ENCODE measurements around the gene ELAVL1.
"Not testable (repeated sequence)": the region's sequence is repeated elsewhere in the genome, so short reads cannot be mapped to it uniquely, and the experiment has no call there.

Gene ELAVL1

DNA sequence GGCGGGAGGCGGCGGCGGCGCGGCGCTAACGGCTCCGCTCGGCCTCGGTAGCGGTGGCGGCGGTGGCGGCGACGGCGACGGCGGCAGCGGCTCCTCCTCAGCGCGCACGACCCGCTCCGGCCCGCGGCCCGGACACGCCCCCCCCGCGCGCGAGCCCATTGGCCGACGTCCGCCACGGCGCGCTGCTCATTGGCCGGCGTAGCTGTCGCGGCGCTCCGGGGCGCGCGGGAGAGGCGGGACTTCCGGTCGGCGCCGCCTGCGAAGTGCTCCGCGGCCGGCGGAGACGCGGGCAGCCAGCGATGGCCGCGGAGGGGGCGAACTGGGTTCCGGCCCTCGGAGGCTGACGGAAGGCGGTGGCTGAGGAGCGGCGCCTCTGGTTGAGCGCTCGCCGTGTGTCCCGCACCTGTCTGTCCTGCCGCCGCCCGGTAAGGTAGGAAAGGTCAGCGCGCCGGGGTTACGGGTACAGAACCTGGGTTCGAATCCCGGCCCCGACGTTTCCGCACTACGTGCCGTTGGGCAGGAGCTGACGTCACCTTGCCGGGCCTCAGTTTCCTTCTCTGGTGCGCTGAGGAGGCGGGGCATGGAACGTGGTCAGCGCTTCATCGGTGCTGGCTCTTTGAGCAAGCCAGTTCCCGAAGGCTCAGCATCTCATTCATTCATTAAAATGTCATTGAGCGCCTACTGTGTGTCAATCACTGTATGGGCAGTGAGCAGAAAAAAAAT lies at the start of gene ELAVL1:
Gene ELAVL1, minus strand, starts transcription at position 108 of the 723 bp plus-strand sequence. CDS start 13,826 bp downstream, outside the sequence.
- FAIRE-seq: no peak

DNA sequence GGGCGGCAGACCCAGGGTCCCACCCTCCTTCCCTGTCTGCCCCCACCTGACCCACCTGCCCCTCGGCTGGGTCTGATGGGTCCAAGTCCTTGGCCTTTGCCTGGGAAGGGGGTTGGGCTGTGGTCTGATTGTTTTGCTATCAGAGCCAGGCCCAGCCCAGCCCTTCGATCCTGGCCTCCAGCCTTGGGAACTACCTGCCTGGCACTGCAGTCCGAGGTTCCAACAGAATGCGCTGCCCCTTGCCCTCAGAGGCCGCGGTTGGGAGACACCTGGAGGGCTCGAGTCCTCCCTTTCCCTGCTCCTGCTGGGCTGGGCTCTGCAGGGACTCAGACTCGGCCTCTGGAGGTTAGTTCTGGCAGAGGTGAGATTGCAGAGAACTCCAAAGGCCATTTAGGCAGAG lies 48.7 kb upstream of the ELAVL1 start:
- no peak for FAIRE-seq

DNA sequence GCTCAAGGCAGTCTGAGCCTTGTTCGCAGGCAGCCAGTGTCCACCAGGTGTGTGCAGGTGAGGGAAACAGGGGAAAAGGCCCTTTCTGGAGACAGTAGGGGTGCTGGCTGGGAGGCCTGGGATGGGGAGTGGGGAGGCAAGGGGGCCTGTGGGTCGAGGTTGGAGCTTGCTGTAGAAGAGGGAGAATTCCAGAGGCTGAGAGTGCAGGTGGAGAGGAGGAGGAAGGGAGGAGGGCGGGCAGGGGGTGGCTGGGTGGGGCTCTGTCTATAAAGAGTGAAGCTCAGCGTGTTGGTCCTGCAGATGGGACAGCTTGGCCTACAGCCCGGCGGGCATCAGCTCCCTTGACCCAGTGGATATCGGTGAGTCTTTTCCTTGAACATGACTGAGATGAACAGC lies 47.0 kb upstream of the ELAVL1 start, which contains the start of gene CCL25:
Gene CCL25, plus strand, starts transcription at position 297 of the 396 bp plus-strand sequence. CDS start 290 bp downstream, outside the sequence.
- no peak for FAIRE-seq

DNA sequence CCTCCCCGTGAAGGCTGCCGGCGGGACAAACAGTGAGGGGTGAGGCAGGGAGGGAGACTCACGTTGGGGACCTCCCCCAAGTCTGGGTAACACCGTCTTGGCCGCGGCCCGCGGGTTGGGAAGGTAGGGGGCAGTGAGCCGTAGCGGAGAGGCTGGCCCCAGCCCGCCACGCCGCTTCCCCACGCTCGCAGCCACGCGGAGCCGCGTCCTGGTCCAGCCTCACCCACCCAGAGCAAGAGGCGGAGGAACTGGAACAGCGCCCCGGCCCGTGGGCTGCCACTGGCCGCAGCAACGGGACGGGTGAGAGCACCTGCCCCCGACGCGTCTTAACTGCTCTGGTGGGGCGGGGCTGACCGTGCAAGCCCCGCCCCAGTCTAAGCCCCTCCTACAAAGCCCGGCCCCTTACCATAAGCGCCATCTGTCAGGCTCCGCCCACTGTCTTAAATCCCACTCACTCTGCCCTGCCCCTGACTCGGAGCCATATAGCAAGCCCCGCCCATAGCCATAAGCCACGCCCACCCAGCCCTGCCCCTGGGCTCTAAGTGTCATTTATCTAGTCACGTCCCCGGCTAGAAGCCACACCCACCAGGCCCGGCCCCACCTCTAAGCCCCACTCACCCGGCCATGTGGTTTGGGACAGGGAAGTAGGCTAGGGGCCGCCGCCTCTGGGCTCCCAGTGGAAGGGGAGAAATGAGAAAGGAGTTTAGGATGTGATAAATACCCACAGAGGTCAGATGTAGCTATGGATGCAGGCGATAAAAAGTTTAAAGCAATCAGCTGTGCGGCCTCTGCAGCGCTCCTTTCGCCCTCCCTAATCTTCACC lies 45.0 kb upstream of the ELAVL1 start:
- FAIRE-seq: no peak

DNA sequence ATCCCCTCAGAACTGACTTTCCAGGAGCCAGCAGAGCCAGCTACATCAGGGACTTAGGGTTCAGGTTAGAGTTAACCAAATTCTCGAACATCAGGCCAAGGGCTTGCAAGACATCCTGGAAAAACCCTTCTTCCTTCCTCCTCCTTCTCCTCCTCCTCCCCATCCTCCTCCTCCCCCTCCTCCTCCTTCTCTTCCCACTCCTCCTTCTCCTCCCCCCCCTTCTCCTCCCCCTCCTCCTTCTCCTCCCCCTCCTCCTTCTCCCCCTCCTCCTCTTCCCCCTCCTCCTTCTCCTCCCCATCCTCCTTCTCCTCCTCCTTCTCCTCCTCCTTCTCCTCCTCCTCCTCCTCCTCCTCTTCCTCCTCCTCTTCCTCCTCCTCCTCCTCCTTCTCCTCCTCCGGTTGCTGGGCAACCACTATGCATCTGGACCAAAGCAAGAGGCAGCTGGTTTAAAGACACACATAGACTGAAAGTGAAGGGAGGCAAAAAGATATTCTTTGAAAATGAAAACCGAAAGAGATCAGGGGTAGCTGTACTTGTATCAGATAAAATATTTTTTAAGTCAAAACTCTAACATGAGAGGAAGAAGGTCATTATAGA lies 41.2 kb upstream of the ELAVL1 start:
- FAIRE-seq: no peak

DNA sequence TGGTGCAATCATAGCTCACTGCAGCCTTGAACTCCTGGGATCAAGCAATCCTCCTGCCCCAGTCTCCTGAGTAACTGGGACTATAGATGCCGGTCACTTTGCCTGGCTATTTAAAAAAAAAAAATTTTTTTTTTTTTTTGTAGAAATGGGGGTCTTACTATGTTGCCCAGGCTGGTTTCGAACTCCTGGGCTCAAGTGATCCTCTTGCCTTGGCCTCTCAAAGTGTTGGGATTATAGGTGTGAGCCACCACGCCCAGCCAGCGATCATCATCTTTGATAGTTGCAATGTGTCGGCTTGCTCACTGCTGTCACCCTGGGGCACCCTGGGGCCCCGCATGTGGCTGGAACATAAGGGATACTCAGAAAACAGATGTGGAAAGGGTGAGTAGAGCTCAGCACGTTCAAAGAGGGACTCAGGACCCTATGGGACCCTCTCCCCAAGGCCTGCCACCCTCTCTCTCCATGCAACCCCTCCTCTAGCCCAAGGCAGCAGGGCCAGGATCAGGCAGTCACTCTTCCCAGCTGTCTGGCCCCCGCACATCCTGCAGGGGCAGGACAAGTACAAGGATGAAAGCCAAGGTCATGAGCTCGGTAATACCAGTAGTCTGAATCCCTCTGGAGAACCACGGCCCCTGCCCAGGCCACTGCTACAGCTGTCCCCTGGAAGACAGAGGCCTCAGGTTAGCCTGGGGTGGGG lies 40.6 kb upstream of the ELAVL1 start:
- FAIRE-seq: no peak

DNA sequence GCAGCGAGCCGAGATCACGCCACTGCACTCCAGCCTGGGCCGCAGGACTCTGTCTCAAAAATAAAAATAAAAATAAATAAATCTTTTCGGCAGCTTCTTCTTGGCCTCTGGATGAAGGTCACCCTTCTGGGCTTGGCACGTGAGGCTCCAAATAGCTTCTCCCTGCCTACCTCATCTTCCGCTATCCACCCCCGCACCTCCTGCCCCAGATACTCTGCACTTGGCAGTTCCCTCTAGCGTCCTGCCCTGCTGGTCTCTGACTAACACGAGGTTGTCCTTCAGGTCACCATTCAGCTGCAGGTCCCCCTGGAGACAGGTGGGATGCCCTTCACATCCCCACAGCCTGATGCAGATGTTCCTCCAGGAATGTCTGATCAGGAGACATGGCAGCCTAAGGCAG lies 38.6 kb upstream of the ELAVL1 start:
- FAIRE-seq: no peak

DNA sequence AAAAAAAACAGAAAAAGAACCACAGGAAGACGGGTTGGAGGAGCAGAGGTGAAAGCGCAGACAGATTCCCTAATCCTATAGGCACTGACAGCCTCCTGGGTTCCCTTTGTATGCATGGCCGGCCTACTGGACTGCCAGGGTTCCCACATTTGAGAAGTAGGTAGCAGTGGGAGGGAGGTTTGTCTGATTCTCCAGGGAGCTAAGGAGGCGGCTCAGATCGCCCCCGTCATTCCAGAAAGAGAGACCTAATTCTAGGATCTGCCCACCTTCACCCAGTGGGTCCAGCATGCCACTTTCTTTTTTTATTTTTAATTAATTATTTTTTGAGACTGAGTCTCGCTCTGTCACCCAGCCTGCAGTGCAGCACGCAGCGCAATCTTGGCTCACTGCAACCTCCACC lies 37.5 kb upstream of the ELAVL1 start:
- FAIRE-seq: no peak

DNA sequence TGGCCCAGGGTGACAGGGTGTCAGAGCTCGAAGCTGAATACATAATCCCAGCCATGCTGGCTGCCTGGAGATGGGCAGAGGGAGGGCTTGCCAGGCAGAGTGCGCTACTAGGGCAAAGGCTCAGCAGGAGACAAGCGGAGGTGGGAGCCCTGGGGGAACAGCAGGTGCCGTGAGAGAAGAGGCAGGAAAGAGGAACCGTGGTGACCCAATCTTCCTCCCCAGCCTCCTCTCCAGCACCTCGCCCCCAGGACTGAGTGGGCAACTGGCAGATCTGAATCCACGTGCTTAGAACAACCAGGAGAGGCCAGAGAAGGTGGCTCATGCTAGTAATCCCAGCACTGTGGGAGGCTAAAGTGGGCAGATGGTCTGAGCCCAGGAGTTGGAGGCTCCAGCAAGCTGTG lies 36.1 kb upstream of the ELAVL1 start:
- FAIRE-seq: no peak

DNA sequence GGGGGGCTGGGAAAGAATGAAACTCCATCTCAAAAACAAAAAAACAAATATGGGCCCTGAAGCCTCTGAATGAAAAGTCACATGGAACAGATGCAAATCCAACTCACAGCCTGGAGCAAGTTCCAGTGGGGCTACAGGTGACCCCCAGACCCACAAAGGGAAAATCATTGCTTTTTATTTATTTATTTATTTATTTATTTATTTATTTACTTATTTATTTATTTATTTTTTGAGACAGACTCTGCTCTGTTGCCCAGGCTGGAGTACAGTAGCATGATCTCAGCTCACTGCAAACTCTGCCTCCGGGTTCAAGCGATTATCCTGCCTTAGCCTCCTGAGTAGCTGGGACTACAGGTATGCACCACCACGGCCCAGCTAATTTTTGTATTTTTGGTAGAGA lies 33.8 kb upstream of the ELAVL1 start:
- no peak for FAIRE-seq

DNA sequence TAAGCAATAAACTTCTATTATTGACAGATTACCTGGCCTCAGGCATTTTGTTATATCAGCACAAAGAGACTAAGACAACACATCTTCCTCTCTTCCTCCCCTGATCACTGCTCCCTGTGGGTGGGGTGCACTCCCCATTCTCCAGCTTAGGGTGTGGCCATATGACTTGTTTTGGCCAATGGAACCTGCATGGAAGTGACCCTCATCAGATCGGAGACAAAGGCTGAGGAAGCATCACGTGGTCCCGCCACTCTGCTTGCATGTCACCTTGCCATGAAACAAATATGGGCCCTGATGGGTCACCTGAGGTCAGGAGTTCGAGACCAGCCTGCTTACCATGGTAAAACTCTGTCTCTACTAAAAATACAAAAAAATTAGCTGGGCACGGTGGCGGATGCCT lies 33.4 kb upstream of the ELAVL1 start:
- FAIRE-seq: no peak

DNA sequence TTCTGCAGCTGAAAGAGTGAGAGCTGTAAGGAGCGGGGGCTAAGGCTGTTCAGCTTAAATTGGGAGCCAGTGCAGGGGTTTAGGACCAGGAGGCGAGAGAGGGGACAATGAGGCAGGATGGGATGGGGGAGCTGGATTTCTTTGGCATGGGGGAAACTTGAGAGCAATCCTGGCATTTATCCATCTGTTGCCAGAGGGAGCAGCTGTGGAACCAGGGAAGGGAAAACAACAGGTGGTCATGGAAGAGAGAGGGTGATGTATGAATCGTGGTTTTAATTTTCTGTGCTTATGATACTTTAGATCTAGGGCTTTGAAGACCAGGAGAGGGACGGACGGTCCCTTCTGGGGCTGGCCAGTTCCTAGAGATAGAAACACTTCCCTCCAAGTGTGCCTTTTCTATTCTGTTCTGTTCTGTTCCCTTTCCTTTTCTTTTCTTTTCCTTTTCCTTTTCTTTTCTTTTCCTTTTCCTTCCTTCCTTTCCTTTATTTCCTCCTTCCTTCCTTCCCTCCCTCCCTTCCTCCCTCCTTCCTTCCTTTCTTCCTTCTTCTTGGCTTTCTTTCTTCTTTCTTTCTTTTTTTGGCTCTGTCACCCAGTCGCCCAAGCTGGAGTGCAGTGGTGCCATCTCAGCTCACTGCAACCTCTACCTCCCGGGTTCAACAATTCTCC lies 31.1 kb upstream of the ELAVL1 start:
- FAIRE-seq: no peak

DNA sequence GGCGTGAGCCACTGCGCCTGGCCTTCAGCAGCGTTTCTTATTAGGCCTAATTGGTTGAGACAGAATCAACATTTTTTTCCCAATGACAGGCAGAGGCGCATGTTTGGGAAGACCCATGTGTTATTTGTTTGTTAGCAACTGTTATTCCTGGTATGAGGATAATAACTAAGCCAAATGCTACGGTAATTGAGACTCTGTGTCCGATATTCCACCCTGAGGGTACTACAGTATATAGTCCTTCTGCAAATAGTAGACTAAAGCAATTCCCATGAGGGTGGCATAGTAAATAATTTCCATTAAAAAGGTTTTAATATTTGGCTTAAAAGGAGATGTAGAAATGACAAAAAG lies 28.7 kb upstream of the ELAVL1 start:
- no peak for FAIRE-seq

DNA sequence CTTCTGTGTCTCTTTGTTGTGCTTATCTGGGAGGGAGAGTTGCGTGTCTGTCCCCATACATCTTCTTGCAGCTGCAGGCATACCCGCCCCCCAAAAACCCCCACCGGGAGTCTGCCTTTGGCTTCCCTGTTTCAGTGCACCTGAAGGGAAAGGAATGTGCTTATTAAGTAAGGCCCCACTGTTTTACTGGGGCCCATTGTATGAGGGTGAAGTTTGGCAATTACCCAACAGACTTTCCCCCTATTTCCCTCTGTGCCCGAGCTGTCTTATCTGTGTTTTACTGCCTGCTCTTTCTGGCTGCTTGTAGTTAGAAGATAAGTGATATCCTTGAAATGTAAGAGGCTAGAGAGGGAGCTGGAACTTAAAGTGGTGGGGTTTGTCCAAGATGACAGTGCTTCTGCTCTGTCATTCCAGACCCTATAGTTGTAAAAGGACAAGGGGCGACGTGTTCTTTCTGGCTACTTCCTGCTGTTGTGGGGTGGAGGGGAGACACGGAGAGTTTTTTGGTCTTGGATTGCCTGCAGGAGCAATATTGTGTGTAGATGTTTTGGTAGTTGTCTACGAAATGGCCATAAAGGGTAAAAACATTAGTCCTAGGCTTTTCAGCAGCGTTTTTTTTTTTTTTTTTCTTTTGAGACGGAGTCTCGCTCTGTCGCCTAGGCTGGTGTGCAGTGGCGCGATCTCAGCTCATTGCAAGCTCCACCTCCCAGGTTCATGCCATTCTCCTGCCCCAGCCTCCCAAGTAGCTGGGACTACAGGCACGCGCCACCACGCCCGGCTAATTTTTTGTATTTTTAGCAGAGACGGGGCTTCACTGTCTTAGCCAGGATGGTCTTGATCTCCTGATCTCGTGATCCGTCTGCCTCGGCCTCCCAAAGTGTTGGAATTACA lies 28.1 kb upstream of the ELAVL1 start:
- FAIRE-seq: not testable (repeated sequence)

DNA sequence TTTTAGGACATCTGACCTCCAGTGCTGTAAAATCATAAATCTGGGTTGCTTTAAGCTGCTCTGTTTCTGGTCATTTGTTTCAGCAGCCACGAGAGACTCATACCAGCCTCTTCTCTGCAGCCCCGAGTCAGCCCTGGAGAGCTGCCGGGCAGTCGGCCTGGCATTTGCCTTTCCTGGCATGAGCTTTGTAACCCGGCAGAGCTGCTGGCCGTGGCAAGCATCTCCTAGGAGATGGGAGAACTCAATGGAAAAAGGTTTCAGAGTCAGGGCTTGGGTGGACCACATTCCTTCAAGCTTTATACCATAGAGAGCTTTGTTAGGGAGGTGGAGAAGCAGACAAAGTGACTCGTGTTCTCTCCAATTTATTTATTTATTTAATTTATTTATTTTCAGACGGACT lies 25.5 kb upstream of the ELAVL1 start:
- no peak for FAIRE-seq

DNA sequence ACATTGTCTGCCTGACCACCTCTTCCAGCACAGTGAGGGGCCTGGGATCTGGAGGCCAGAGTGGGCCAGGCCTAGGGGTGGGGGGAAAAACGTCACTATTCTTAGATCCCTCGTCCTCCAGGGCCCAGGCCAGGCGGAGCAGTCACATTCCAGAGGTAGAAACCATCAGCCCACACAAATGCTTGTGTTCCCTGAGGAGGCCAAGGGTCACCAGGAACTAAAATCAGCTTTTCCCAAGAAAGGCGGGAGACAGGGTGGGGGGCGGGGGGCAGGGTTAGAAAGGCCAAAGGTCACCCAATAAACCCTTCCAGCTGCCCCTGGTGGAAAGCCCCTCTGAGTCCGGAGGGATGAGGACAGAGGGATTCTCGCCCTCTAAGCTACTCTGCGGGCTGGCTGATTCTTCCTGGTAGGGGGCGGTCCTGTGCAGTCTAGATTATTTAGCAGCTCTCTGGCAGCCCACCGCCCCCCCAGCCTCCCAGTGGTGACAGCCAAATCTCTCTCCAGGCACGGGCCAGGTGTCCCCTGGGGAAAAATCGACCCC lies 23.6 kb upstream of the ELAVL1 start:
- no peak for FAIRE-seq

DNA sequence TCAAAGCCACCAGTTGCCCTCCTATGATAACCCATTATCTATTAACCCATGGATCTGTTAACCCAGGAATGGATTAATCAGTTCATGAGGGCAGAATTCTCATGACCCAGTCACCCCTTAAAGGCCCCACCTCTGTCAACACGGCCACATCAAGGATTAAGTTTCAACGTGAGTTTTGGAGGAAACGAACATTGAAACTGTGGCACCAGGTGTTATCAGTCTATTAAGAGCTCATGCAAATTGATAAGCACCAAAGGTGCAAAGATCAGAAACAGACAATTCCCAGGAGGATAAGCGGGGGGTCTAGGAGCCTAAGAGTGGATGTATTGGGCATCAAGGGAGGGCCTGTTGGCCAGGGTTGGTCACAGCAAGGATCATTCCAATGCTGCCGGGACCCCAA lies 19.9 kb upstream of the ELAVL1 start:
- no peak for FAIRE-seq

DNA sequence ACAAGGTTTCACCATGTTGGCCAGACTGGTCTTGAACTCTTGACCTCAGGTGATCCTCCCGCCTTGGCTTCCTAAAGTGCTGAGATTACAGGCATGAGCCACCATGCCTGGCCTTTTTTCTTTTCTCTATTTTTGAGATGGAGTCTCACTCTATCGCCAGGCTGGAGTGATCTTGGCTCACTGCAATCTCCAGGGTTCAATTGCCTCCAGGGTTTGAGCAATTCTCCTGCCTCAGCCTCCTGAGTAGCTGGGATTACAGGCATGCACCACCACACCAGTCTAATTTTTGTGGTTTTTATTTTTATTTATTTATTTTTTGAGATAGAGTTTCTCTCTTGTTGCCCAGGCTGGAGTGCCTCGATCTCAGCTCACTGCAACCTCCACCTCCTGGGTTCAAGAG lies 18.8 kb upstream of the ELAVL1 start:
- not testable (repeated sequence) for FAIRE-seq

DNA sequence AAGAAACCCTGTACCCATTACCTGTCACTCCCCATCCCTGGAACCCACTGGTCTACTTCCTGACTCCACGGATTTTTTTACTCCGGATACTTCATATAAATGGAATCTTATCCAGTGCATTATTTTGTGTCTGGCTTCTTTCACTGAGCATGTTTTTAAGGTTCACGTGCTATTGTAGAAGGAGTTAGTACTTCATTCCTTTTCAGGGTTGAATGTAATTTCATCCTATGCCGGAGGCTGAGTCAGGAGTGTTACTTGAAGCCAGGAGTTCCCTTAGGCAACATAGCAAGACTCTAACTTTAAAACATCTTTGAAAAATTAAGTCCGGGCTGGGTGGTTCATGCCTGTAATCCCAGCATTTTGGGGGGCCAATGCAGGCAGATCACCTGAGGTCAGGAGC lies 17.9 kb upstream of the ELAVL1 start:
- FAIRE-seq: no peak

DNA sequence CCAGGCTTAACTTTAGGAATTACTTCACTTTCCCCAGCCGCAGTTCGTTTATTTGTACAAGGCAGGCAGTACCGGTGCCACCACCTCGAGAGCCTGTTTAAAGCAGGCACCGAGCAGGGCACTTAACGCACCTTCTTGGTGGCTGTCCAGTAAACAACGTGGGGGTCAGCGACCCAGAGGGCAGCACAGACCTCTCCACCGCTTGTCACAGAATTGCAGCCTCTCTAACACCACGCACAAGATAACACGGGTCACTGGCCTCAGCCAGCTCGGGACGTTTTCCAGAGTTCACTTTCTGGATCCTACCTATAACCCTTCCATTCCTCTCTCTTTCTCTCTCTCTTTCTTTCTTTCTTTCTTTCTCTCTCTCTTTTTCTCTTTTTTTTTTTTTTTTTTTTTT lies 16.8 kb upstream of the ELAVL1 start:
- FAIRE-seq: no peak

DNA sequence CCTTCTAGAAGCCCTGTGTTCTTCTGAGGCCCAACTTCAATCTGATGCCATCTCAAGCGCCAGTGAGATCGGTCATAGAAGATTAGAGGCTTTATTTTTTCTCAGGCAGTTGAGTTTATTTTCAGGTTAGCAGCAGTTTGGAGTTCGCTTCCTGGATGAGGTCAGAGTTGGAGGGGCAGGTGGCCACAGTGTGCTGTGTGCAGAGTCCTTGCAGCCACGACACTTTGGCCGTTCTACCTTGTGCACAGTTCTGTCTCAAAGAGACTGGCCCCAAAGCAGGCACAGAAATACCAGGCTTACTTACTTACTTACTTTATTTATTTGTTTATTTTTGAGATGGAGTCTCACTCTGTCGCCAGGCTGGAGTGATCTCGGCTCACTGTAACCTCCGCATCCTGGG lies 15.9 kb upstream of the ELAVL1 start:
- no peak for FAIRE-seq
